HepG2 (cell line): ENCODE results near the gene MPC1L. TPM values are rescaled to one million over a fixed set of nuclear protein-coding genes. Genes with fewer than 3 reads are reported as not detected.

Experiments
- CCDC6 ChIP-seq: sonication (generic); formaldehyde crosslinking; IDR thresholded peaks from 2 replicates; pipeline ENCODE4 v1.8.1; 2022; ENCODE audit warnings: mild to moderate bottlenecking, missing genetic modification reagents, moderate library complexity
- ELF4 ChIP-seq: sonication (generic); formaldehyde crosslinking; IDR thresholded peaks from 2 replicates; pipeline ENCODE4 v1.5.0; 2020; ENCODE audit warnings: missing genetic modification reagents, mild to moderate bottlenecking, moderate library complexity, borderline replicate concordance
- ETV5 ChIP-seq: IDR thresholded peaks from 2 replicates; pipeline ENCODE4 v1.6.1; 2018; ENCODE audit warnings: missing biosample characterization, missing genetic modification reagents, inconsistent platforms, borderline replicate concordance
- HNRNPH1 ChIP-seq: fragments of 200-400 bp; formaldehyde crosslinking; optimal IDR thresholded peaks from 2 replicates; pipeline ENCODE3; 2017; ENCODE audit warnings: mild to moderate bottlenecking, low read depth, low read length
- HNRNPLL ChIP-seq: fragments of 200-400 bp; formaldehyde crosslinking; IDR thresholded peaks from 2 replicates; pipeline ENCODE4 v1.6.1; 2017; ENCODE audit warnings: mild to moderate bottlenecking, low read depth, low read length; ENCODE audit not compliant: poor library complexity, severe bottlenecking
- LRRFIP1 ChIP-seq: sonication (generic); formaldehyde crosslinking; conservative IDR thresholded peaks from 2 replicates; pipeline ENCODE4 v1.4.0; 2020; ENCODE audit warnings: missing genetic modification reagents
- MEIS1 ChIP-seq: sonication (generic); formaldehyde crosslinking; IDR thresholded peaks from 2 replicates; pipeline ENCODE4 v1.9.0; 2021; ENCODE audit warnings: mild to moderate bottlenecking, missing genetic modification reagents, moderate library complexity, borderline replicate concordance
- MIER3 ChIP-seq: IDR thresholded peaks from 2 replicates; pipeline ENCODE4 v1.6.1; 2016; ENCODE audit warnings: missing compliant biosample characterization, borderline replicate concordance
- MLX ChIP-seq: IDR thresholded peaks from 2 replicates; pipeline ENCODE4 v1.6.1; 2016
- PLSCR1 ChIP-seq: sonication (generic); formaldehyde crosslinking; IDR thresholded peaks from 2 replicates; pipeline ENCODE4 v1.5.0; 2020; ENCODE audit warnings: missing genetic modification reagents, mild to moderate bottlenecking, borderline replicate concordance
- XRCC5 ChIP-seq: fragments of 200-400 bp; formaldehyde crosslinking; optimal IDR thresholded peaks from 2 replicates; pipeline ENCODE3; 2017; ENCODE audit warnings: mild to moderate bottlenecking, low read length
- ZBTB10 ChIP-seq: sonication (generic); formaldehyde crosslinking; IDR thresholded peaks from 2 replicates; pipeline ENCODE4 v1.4.0; 2020; ENCODE audit warnings: missing genetic modification reagents, borderline replicate concordance
- ZBTB43 ChIP-seq: sonication (generic); formaldehyde crosslinking; conservative IDR thresholded peaks from 2 replicates; pipeline ENCODE4 v1.4.0; 2020; ENCODE audit warnings: missing genetic modification reagents
- ZNF468 ChIP-seq: sonication (generic); formaldehyde crosslinking; IDR thresholded peaks from 2 replicates; pipeline ENCODE4 v1.8.0; 2022; ENCODE audit warnings: mild to moderate bottlenecking, moderate library complexity, missing genetic modification reagents
- ZNF564 ChIP-seq: sonication (generic); formaldehyde crosslinking; IDR thresholded peaks from 2 replicates; pipeline ENCODE4 v1.8.1; 2023; ENCODE audit warnings: mild to moderate bottlenecking, missing genetic modification reagents
- ZNF768 ChIP-seq: sonication (generic); formaldehyde crosslinking; IDR thresholded peaks from 2 replicates; pipeline ENCODE4 v1.4.0; 2020; ENCODE audit warnings: missing genetic modification reagents
- ZNF891 ChIP-seq: sonication (generic); formaldehyde crosslinking; IDR thresholded peaks from 2 replicates; pipeline ENCODE4 v1.5.0; 2020; ENCODE audit warnings: mild to moderate bottlenecking, missing genetic modification reagents
- ZUFSP ChIP-seq: sonication (generic); formaldehyde crosslinking; IDR thresholded peaks from 2 replicates; pipeline ENCODE4 v1.9.0; 2021; ENCODE audit warnings: missing genetic modification reagents, mild to moderate bottlenecking, borderline replicate concordance
- polyA plus RNA-seq, 8 experiments: library from polyadenylated mRNA; depleted of rRNA in 3 of 8; stranded (reverse) in 7 of 8; unstranded in 1 of 8; fragments of >200 nt; fragmentation: Illumina TruSeq in 4 of 8; extraction: Trizol in 4 of 8; gene quantifications; 2 replicates each; pipeline versions ENCODE4 v1.2.1 to v1.2.3, GENCODE V29; 2011 to 2016; ENCODE audit warnings: low read depth in 4 of 8, missing spikeins in 1 of 8, mixed read lengths in 1 of 8; ENCODE audit not compliant: insufficient read depth in 1 of 8
- total RNA-seq, 5 experiments: library from RNA; depleted of rRNA; stranded (reverse); fragments of >200 nt; fragmentation: Illumina TruSeq; extraction: Trizol; gene quantifications; 2 replicates each; pipeline ENCODE4 v1.2.3, GENCODE V29; 2016; ENCODE audit warnings: low read depth in 1 of 5

Gene MPC1L
- total and polyA plus RNA-seq, 2 of the 13 experiments (the other 11 are each of a cell fraction or from before 2014, with no cell fraction given): not detected

GRCh38 chrX:40647307-40648197 is 24.3 kb downstream of the MPC1L start, which contains the start of gene CXorf38 (continued):
- TF ChIP-seq ZBTB43 (CRISPR knock-in tag) (no peak), PLSCR1 (CRISPR knock-in tag) (no peak), ZNF564 (CRISPR knock-in tag) (no peak), ZNF768 (CRISPR knock-in tag) (no peak), MLX (no peak), ZNF891 (no peak), LRRFIP1 (CRISPR knock-in tag) (no peak), ZBTB10 (CRISPR knock-in tag) (no peak), HNRNPH1 (no peak), ZNF468 (CRISPR knock-in tag) (no peak), HNRNPLL (peak; percentile 37), ELF4 (no peak), XRCC5 (no peak), ZUFSP (CRISPR knock-in tag) (no peak), CCDC6 (0 out of 2 replicates have a peak, but pooled peaks have one; percentile 39), MEIS1 (CRISPR knock-in tag) (no peak), MIER3 (no peak), ETV5 (peak; percentile 23; the same call in 1 of the 2 replicates)
